T follicular helper cell (primary cell): ENCODE measurements around the gene GYG2.
"Not testable (repeated sequence)": the region's sequence is repeated elsewhere in the genome, so short reads cannot be mapped to it uniquely, and the experiment has no call there.

Experiments used
- DNase-seq: peaks from one replicate; pipeline ENCODE4 v3.0.0-alpha.2; 2020; ENCODE audit warnings: low read depth
- total RNA-seq, 2 experiments: gene quantifications; one replicate each; lab custom pipeline; 2026; lab: John Stamatoyannopoulos, UW

The GYG2 gene
- 0 to 0.06 reads per million in 2 experiments for total RNA-seq

DNA sequence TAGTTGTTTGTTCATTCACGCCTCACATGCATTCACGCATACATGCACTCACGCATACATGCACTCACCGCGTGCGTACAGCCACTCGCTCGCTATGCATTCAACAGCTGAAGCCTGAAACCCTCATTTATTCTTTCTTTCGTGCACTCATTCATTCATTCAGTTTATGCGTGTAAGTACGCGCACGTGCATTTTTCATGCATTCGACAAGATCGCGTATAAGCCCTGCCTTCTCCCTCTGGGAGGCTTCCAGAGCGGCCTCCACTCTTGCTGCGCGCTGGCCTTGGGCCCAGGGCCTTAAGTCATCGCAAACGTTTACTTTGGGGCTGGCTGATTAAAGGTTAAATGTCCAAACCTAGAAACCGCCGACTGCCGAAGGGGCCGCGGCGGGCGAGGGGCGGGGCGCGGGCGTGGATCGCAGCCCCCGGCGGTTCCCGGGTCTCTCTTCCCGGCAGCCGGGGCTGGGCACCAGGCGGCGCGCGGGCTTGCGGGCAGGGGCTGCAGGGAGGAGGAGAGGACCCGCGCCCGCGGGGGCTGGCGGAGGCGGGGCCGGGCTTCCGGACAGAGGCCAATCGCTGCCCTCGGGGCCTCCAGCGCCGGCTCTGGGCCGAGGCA, at the start of gene GYG2:
GYG2 (plus strand) TSS at position 587 of the 615 bp plus-strand sequence. CDS start 1,259 bp downstream, outside the sequence.
- DNase-seq = no peak

DNA sequence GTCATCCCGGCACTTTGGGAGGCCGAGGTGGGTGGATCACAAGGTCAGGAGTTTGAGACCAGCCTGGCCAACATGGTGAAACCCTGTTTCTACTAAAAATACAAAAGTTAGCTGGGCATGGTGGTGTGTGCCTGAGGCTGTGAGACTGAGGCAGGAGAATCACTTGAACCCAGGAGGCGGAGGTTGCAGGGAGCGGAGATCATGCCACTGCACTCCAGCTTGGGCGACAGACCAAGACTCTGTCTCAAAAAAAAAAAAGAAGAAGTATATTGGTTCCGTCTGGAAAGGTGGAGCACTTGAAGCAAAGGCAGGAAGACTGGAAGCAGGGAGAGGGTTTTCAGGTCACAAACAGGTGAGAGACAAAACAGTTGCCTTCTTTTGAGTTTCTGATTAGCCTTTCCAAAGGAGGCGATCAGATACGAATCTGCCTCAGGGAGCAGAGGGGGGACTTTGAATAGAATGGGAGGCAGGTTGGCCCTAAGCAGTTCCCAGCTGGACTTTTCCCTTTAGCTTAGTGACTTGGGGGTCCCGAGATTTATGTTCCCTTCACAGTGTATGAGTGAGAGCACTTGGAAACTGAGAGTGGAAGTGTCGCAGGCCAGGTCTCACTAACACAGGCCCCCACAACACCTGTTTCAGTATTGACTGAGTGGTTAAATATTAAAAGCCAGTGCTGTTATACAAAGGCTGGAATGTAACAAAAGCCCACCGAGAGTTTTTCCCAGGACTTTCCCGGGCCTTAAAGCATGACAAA, 48.1 kb upstream of the GYG2 start:
- DNase-seq = not testable (repeated sequence)

DNA sequence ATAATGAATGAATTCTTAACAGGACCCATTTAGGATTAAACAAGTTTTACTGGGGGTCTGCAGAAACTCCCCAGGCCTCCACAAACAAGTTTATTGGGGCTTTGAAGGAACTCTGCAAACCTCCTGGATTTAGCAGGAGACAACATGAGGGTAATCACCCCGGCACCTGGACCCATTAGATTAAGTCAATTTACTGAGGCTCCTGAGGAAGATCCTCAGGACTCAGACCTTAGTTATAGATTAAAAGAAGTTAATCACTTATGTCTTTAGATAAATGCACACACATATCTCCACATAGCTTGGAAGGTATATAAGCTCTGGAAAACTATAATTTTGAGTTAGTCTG, 47.5 kb upstream of the GYG2 start:
- no peak for DNase-seq

DNA sequence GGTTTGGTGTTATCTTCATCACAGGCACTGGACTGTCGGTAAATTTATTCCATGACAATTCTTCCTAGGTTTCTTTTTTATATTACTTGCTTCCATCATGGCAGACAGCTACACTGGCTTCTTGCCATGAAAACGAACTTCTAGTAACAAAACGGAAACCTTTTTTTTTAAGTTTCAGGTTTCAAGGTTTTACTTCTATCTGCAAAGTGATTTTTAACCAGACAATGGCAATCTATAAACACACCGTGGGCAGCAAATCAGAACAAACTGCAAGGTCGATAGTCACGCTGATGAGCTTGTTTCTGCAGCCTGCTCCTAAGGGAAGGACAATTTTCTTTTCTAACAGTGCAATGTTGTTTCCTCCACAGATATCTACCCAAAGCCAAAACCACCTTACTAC, 47.0 kb upstream of the GYG2 start:
- no peak for DNase-seq

DNA sequence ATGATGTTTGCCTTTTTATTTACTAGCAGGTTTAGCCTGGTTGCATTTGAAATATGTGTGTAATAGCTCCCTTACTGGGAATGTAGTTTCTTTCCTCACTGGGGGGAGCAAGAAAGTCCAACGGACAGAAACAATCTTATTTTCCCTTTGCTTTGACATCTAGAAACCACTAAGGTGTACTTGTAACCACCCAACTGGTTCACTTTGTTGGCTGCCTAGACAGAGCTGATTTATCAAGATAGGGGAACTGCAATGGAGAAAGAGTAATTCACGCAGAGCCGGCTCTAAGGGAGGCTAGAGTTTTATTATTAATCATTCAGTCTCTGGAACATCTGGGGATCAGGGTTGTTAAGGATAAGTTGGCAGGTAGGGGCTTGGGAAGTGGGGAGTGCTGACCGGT, 46.6 kb upstream of the GYG2 start:
- no peak for DNase-seq

- no peak for DNase-seq
Observed at GRCh38 chrX:2782778-2783177, 46.0 kb upstream of the GYG2 start.

DNA sequence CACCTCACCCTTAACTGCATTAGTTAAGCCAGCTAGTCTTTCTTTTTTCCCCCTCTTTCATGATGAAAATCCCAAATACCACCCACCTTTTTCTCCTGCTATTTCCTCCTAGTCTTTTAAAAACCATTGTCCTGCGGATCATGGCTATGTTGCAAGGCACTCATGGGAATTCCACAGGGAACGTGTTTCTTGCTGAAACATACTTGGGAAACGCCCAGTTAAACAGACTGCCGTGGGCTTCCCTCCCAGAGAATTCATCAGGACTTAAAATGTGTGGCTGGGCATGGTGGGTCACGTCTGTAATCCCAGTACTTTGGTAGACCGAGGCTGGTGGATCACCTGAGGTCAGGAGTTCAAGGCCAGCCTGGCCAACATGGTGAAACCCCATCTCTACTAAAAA, 44.7 kb upstream of the GYG2 start:
- DNase-seq = no peak

DNA sequence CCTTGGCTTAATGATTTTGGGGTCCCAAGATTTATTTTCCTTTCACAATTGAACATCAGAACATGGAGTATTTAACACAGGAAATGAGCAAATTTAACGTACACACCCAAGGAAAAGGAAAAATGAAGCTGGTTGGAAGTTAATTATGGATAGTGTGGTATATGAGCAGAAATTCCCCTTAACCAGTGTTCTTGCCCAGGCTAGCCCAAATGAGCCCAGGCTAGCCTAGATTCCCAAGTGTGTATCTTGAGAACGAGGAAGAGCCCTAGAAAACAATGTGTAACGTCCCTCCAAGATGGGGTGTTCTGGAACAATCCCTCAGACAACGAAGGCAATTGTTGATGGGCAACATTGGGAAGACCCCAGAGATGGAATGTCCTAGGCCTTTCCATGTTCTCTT, 43.2 kb upstream of the GYG2 start:
- DNase-seq = no peak

GRCh38 chrX:2788980-2789379, 39.8 kb upstream of the GYG2 start:
- no peak for DNase-seq

DNA sequence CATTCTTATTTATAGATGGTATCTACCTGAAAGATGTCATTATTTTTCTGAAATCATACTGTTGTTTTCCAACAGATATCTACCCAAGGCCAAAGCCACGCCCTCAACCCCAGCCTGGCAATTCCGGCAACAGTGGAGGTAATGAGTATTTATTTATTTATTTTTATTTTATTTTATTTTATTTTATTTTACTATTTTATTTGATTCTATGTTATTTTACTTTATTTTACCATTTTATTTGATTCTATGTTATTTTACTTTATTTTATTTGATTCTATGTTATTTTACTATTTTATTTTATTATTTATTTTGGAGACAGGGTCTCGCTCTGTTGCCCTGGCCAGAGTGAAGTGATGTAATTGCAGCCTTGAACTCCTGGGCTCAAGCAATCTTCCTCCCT, 39.2 kb upstream of the GYG2 start:
- DNase-seq = no peak

DNA sequence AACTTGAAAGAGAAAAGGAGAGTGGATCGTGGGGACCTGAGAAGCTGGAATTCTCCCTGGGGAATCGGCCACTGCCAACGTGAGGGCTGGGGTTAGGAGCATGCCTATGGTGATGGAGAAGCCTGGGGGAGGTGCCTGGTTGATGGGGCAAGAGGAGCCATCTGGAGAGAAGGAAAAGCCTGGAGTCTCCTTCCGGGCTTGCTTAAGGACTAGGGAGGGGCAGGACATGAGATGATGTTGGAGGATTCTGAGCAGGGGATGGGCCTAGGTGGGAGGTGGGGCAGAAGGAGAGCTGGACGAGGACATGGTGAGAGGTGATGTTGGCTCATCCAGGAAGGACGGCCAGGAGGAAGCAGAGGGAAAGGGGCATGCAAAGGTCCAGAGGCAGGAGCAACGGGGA, 35.0 kb upstream of the GYG2 start:
- no peak for DNase-seq

- no peak for DNase-seq
Observed at GRCh38 chrX:2794336-2794735, 34.4 kb upstream of the GYG2 start.

DNA sequence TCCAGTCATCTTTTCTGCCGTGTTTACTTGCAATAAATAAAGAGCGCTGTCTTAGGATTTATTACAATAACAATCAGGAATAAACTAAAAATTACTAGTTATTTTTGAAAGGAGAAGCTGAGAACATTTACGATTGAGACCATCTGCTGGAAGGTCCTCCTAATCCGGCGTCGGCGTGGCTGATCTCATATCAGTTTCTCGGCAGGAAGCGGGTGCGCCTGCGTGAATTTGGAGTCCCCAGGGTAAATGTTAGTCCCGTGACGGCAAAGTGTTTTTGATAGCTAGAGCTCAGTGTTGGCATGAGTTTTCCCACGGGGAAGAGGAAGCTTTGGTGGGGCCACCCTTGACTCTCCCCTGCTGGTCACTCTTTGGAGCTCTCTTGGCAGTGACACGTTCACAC, 31.9 kb upstream of the GYG2 start:
- DNase-seq = not testable (repeated sequence)

DNA sequence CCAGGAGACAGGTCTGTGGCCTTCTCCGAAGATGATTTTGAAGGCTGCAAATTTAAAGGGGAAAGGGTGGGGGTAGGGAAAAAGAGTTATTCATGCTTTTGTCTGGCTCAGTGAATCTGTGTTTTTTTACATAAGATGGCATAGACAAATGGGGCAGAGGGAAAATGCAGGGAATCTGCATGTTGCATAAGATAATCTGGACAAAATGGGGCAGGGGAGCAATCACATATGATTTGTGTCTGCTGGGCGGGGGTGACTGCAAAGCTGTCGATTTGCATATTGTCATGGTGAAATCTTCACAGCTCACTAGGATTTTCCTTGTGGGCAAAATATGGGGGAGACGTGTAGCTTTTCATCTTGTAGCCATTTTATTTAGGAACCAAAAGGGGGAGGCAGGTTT, 29.4 kb upstream of the GYG2 start:
- no peak for DNase-seq

GRCh38 chrX:2799980-2800379, 28.8 kb upstream of the GYG2 start:
- not testable (repeated sequence) for DNase-seq

DNA sequence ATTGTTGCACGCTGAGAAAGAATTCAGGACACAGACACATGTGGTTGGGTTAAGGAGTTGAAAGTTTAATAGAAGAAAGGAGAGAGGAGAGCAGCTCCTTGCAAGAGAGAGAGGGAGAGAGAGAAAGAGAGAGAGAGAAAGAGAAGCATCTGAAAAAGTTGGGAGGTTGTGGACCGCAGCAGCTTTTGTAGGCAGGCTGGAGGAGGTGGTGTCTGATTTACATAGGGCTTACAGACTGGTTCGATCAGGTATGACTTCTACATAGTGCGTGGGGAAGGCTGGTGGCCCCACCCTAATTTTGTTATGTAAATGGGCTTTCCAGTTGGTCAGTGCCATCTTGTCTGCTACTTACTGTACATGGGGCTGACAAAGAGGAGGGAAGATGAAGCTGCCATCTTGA, 27.5 kb upstream of the GYG2 start:
- DNase-seq = no peak

GRCh38 chrX:2802376-2803090, 26.2 kb upstream of the GYG2 start:
- not testable (repeated sequence) for DNase-seq

GRCh38 chrX:2803486-2803885, 25.2 kb upstream of the GYG2 start:
- not testable (repeated sequence) for DNase-seq

GRCh38 chrX:2804106-2804843, 24.5 kb upstream of the GYG2 start:
- not testable (repeated sequence) for DNase-seq

- DNase-seq = not testable (repeated sequence)
Observed at GRCh38 chrX:2804858-2805257, 23.9 kb upstream of the GYG2 start.

GRCh38 chrX:2811271-2811670, 17.5 kb upstream of the GYG2 start:
- DNase-seq = no peak

GRCh38 chrX:2812161-2812907, 16.4 kb upstream of the GYG2 start:
- peak; percentile 29 for DNase-seq
